HEK293T (cell line): ENCODE data around the gene CPA1.

ENCODE experiments used
- ARNT ChIP-seq: fragments of 450-650 bp; IDR thresholded peaks from 2 replicates; pipeline ENCODE4 v1.6.1; 2017; ENCODE audit warnings: mild to moderate bottlenecking
- BHLHE40 ChIP-seq: fragments of 450-650 bp; IDR thresholded peaks from 2 replicates; pipeline ENCODE4 v1.6.1; 2016; ENCODE audit warnings: mild to moderate bottlenecking, moderate library complexity, borderline replicate concordance
- FOXA1 ChIP-seq: fragments of 450-650 bp; IDR thresholded peaks from 2 replicates; pipeline ENCODE4 v1.6.1; 2016; ENCODE audit warnings: mild to moderate bottlenecking
- FOXM1 ChIP-seq: fragments of 450-650 bp; IDR thresholded peaks from 2 replicates; pipeline ENCODE4 v1.6.1; 2017; ENCODE audit warnings: mild to moderate bottlenecking, borderline replicate concordance
- HDGF ChIP-seq: fragments of 450-650 bp; IDR thresholded peaks from 2 replicates; pipeline ENCODE4 v1.6.1; 2017; ENCODE audit warnings: antibody characterized with exemption, borderline replicate concordance
- LEF1 ChIP-seq: fragments of 450-650 bp; IDR thresholded peaks from 2 replicates; pipeline ENCODE4 v1.6.1; 2017; ENCODE audit warnings: mild to moderate bottlenecking, borderline replicate concordance
- SP1 ChIP-seq: fragments of 450-650 bp; IDR thresholded peaks from 2 replicates; pipeline ENCODE4 v1.6.1; 2017
- SUZ12 ChIP-seq: fragments of 450-650 bp; IDR thresholded peaks from 2 replicates; pipeline ENCODE4 v1.6.1; 2016; ENCODE audit warnings: mild to moderate bottlenecking
- TARDBP ChIP-seq: fragments of 450-650 bp; IDR thresholded peaks from 2 replicates; pipeline ENCODE4 v1.6.1; 2016
- TF ChIP-seq, protein P1 (sequence below): fragments of 450-650 bp; IDR thresholded peaks from 2 replicates; pipeline ENCODE4 v1.6.1; 2016

DNA sequence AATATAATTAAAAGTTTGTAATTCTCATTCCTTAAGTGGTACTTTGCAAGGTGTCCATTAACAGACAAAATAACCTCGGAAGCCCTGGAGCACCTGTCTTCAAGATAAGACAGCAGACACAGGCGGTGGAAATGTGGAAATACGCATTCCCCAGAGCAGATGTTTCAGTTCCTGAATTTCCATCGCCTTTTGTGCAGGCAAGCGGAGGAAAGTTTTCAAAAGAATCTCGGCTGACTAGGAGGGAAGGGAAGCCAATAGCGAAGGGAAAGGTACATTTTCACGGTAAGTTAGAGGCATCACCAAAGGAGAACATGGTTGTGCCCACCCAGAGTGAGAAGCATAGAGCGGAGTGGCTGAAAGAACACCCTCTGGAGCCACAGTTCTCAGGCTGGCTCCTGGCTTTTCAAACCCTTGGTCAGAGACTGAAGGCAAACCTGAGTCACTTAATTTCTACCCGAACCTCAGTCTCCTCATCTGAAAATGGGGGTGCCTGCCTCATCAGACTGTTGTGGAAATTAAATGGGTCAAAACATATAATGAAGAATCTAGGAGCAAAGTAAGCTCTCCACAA is 13.6 kb downstream of the CPA1 start:
- no peak for TF ChIP-seq BHLHE40
- no peak for TF ChIP-seq SP1
- no peak for TF ChIP-seq HDGF
- TF ChIP-seq FOXM1 = no peak
- no peak for TF ChIP-seq ARNT
- TF ChIP-seq, protein P1, sequence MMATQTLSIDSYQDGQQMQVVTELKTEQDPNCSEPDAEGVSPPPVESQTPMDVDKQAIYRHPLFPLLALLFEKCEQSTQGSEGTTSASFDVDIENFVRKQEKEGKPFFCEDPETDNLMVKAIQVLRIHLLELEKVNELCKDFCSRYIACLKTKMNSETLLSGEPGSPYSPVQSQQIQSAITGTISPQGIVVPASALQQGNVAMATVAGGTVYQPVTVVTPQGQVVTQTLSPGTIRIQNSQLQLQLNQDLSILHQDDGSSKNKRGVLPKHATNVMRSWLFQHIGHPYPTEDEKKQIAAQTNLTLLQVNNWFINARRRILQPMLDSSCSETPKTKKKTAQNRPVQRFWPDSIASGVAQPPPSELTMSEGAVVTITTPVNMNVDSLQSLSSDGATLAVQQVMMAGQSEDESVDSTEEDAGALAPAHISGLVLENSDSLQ = no peak
- no peak for TF ChIP-seq SUZ12
- no peak for TF ChIP-seq FOXA1
- no peak for TF ChIP-seq LEF1
- no peak for TF ChIP-seq TARDBP
